ENCODE measurements around the gene MOCOS.

MOCOS gene

DNA sequence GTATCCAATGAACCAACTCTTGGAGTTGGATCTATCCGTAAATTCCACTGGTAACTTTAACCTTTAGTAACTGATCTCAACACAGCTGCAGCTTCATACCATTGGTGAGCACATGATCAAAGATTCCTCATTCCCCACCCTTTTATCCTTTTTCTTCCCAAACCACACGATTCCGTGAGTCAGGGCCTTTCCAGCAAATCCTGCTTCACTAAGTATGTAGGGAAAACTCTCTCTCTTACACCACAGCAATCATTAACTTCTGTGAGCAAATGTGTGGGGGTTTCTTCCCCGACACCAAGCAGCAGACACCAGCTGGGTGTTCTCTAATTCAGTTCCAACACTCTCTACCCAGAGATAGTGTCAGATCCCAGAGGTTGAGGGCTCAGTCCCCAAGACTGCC, 34.1 kb upstream of the MOCOS start:
- H3K4me1 ChIP-seq (ENCODE audit: insufficient read depth, insufficient read length), result no peaks in the 10 kb centered on the region
- H3K9me3 ChIP-seq (ENCODE audit: insufficient read depth, low read length), result no peaks in the 10 kb centered on the region
- H3K4me3 ChIP-seq (ENCODE audit: insufficient read length, low read depth), result no peak overlapping the region
- H3K9ac ChIP-seq (ENCODE audit: insufficient read length, low read depth), result no peak overlapping the region
- H3K27me3 ChIP-seq (ENCODE audit: insufficient read depth, insufficient read length), result no peaks in the 10 kb centered on the region
- TF ChIP-seq SUZ12 (IDR thresholded peaks at IDR 0.05; ENCODE audit: extremely low read depth, insufficient read depth, insufficient read length) (no peak), ZNF274 (IDR thresholded peaks at IDR 0.05; ENCODE audit: low read depth, low read length) (no peak), YY1 (IDR thresholded peaks at IDR 0.05; ENCODE audit: insufficient read depth, insufficient read length) (no peak)
- H3K36me3 ChIP-seq (ENCODE audit: insufficient read depth, insufficient read length, low read length), result peaks cover 76% of the 10 kb centered on the region
- no peak for DNase-seq (ENCODE audit: low read depth, low spot score)

DNA sequence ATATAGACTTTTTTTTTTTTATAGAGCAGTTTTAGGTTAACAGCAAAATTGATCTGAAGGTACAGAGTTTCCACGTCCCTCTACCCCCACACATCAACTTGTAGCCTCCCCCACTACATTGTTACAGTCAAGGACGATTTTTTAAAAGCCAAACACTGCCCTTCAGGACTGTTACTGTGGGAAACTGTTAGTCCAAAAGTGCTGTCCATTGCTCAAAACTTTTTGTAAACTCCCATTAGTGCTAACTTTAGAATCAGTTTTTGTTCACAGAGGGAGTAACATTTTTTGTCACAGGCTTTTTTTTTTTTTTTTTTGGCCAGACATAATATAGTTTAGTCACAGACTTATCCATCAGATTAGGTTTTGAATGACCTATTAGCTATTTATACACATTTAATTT, 33.5 kb upstream of the MOCOS start:
- no peak for DNase-seq (ENCODE audit: low read depth, low spot score)
- H3K4me3 ChIP-seq (ENCODE audit: insufficient read length, low read depth), result no peak overlapping the region
- H3K9me3 ChIP-seq (ENCODE audit: insufficient read depth, low read length), result no peaks in the 10 kb centered on the region
- H3K9ac ChIP-seq (ENCODE audit: insufficient read length, low read depth), result no peak overlapping the region
- no peaks in the 10 kb centered on the region for H3K27me3 ChIP-seq (ENCODE audit: insufficient read depth, insufficient read length)
- H3K4me1 ChIP-seq (ENCODE audit: insufficient read depth, insufficient read length), result no peaks in the 10 kb centered on the region
- TF ChIP-seq SUZ12 (IDR thresholded peaks at IDR 0.05; ENCODE audit: extremely low read depth, insufficient read depth, insufficient read length), result no peak
- no peak for TF ChIP-seq ZNF274 (IDR thresholded peaks at IDR 0.05; ENCODE audit: low read depth, low read length)
- H3K36me3 ChIP-seq (ENCODE audit: insufficient read depth, insufficient read length, low read length), result peaks cover 74% of the 10 kb centered on the region

DNA sequence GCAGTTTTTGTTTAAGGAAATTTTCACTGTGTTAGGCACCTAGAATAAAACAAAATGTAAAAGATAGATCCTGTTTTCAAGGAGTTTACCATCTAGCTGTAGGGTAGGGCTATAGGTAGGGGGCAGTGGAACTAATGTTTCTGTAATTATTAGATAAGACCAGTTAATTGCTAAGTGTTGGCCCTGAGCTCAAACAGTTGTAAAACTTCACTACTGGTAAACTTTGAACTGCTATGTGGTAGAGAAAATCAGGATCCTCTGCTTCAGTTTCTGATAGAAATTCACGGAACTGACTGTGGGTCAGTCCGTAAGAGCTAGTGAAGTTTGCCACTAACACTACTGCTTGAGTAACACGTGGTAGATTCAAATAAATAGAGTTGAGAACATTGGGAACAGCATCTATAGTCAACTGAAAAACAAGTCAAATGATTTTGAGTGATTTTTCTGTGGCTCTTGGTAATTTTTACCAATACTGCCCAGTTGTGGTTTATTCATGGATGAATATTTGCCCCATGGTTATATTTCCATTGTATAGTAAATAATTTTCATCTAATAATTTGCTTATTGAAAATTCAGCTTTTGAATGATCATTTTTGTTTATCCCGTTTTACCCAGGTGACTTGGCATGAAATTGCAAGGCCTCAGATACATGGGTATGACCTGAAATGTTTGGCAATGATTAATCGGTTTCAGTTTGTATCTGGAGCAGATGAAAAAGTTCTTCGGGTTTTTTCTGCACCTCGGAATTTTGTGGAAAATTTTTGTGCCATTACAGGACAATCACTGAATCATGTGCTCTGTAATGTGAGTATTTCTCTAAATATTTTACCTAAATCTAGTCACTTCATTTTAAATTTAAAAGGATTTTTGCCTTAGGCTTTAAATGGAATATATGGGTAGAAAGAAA, 31.2 kb upstream of the MOCOS start:
- H3K4me3 ChIP-seq (ENCODE audit: insufficient read length, low read depth), result no peak overlapping the region
- DNase-seq (ENCODE audit: low read depth, low spot score), result no peak
- H3K4me1 ChIP-seq (ENCODE audit: insufficient read depth, insufficient read length), result no peaks in the 10 kb centered on the region
- no peaks in the 10 kb centered on the region for H3K9me3 ChIP-seq (ENCODE audit: insufficient read depth, low read length)
- no peaks in the 10 kb centered on the region for H3K27me3 ChIP-seq (ENCODE audit: insufficient read depth, insufficient read length)
- H3K9ac ChIP-seq (ENCODE audit: insufficient read length, low read depth), result no peak overlapping the region
- TF ChIP-seq SUZ12 (IDR thresholded peaks at IDR 0.05; ENCODE audit: extremely low read depth, insufficient read depth, insufficient read length) (no peak), ZNF274 (IDR thresholded peaks at IDR 0.05; ENCODE audit: low read depth, low read length) (no peak), YY1 (IDR thresholded peaks at IDR 0.05; ENCODE audit: insufficient read depth, insufficient read length) (no peak)
- H3K36me3 ChIP-seq (ENCODE audit: insufficient read depth, insufficient read length, low read length), result peaks cover 72% of the 10 kb centered on the region

DNA sequence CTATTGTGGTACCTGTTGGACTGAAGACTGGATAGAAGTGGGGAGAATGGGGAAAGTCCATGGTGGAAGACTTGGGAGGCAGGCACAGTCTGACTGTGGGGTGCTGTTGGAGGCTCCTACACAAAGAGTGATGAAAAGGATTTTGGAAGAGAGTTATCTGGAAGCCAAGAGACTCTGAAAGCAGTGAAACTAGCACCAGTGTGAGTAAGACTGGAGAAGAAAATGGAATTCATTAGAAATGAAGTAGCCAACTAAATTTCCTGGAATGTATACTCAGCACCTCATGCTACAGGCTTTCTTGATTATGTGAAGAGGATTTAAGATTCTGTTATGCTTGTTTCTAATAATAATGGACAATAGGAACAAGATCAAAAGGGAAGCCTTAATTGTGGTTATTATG, 29.9 kb upstream of the MOCOS start:
- Histone ChIP-seq H3K4me3 (ENCODE audit: insufficient read length, low read depth) (no peak overlapping the region), H3K36me3 (ENCODE audit: insufficient read depth, insufficient read length, low read length) (peaks cover 76% of the 10 kb centered on the region), H3K9ac (ENCODE audit: insufficient read length, low read depth) (no peak overlapping the region), H3K27me3 (ENCODE audit: insufficient read depth, insufficient read length) (no peaks in the 10 kb centered on the region), H3K9me3 (ENCODE audit: insufficient read depth, low read length) (no peaks in the 10 kb centered on the region), H3K4me1 (ENCODE audit: insufficient read depth, insufficient read length) (no peaks in the 10 kb centered on the region)
- TF ChIP-seq ZNF274 (IDR thresholded peaks at IDR 0.05; ENCODE audit: low read depth, low read length) (no peak), SUZ12 (IDR thresholded peaks at IDR 0.05; ENCODE audit: extremely low read depth, insufficient read depth, insufficient read length) (no peak), YY1 (IDR thresholded peaks at IDR 0.05; ENCODE audit: insufficient read depth, insufficient read length) (no peak)
- no peak for DNase-seq (ENCODE audit: low read depth, low spot score)

DNA sequence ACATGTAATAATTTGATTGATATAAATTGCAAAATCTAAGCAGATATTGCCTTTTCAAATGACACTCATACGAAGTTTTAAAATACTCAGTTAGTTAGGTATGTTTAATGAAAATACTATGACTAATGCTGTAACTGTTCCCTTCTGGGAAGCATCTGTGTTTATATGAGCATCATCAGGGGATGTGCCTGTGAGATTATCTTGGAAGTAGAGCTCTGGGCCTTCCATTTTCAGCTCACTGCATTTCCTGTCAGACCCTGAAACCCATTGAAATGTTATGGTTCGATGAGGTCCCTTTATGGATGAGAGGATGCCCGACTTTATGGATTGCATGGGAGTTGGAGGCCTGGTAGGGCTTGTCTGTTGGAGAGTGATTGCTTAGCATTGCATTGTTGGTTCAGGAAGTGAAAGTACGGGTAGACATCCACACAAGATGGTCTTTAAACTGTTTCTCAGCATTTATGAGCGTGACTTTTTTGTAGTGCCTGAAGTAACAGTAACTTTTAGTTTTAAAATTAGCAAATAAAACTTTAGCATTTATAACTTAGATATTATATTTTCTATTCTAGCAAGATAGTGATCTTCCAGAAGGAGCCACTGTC, 28.9 kb upstream of the MOCOS start:
- Histone ChIP-seq H3K4me3 (ENCODE audit: insufficient read length, low read depth) (no peak overlapping the region), H3K9ac (ENCODE audit: insufficient read length, low read depth) (no peak overlapping the region), H3K36me3 (ENCODE audit: insufficient read depth, insufficient read length, low read length) (peaks cover 75% of the 10 kb centered on the region), H3K4me1 (ENCODE audit: insufficient read depth, insufficient read length) (no peaks in the 10 kb centered on the region), H3K9me3 (ENCODE audit: insufficient read depth, low read length) (no peaks in the 10 kb centered on the region), H3K27me3 (ENCODE audit: insufficient read depth, insufficient read length) (no peaks in the 10 kb centered on the region)
- no peak for TF ChIP-seq SUZ12 (IDR thresholded peaks at IDR 0.05; ENCODE audit: extremely low read depth, insufficient read depth, insufficient read length)
- TF ChIP-seq YY1 (IDR thresholded peaks at IDR 0.05; ENCODE audit: insufficient read depth, insufficient read length), result no peak
- DNase-seq (ENCODE audit: low read depth, low spot score), result no peak

DNA sequence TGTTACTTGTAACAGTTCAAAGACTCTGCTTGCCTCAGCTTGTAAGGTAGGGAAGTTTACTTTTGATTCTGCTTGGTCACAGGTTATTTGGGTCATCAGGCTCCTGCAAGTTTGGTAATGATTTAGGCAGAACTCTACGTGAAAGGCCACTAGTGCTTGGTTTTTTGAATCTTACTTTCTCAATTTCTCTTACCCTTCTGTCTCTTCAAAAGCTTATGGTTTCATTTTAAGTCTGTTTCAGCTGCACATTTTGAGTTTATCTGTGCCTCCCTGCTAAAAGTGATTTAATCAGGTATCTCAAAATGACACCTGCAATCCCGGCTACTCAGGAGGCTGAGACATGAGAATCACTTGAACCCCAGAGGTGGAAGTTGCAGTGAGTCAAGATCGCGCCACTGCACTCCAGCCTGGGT, 26.3 kb upstream of the MOCOS start:
- H3K27me3 ChIP-seq (ENCODE audit: insufficient read depth, insufficient read length), result no peaks in the 10 kb centered on the region
- no peak overlapping the region for H3K9ac ChIP-seq (ENCODE audit: insufficient read length, low read depth)
- no peak for DNase-seq (ENCODE audit: low read depth, low spot score)
- peaks cover 64% of the 10 kb centered on the region for H3K36me3 ChIP-seq (ENCODE audit: insufficient read depth, insufficient read length, low read length)
- no peak overlapping the region for H3K4me3 ChIP-seq (ENCODE audit: insufficient read length, low read depth)
- H3K4me1 ChIP-seq (ENCODE audit: insufficient read depth, insufficient read length), result no peaks in the 10 kb centered on the region
- no peak for TF ChIP-seq ZNF274 (IDR thresholded peaks at IDR 0.05; ENCODE audit: low read depth, low read length)
- TF ChIP-seq SUZ12 (IDR thresholded peaks at IDR 0.05; ENCODE audit: extremely low read depth, insufficient read depth, insufficient read length), result no peak
- TF ChIP-seq YY1 (IDR thresholded peaks at IDR 0.05; ENCODE audit: insufficient read depth, insufficient read length), result no peak
- H3K9me3 ChIP-seq (ENCODE audit: insufficient read depth, low read length), result no peaks in the 10 kb centered on the region

DNA sequence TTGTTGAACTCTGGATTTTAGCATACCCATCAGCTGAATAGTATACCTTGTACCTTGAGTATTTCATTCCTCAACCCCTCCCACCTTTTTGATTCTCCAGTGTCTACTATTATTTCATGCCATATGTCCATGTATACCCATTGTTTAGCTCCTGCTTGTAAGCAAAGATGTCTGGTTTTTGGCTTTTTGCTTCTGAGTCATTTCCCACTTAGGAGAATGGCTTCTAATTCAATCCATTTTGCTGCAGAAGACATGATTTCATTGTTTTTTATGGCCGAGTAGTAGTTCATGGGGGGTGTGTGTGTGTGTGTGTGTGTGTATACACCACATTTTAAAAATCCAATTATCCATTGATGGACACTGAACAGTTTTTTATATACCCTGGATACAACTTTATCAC, 24.3 kb upstream of the MOCOS start:
- no peak for TF ChIP-seq YY1 (IDR thresholded peaks at IDR 0.05; ENCODE audit: insufficient read depth, insufficient read length)
- TF ChIP-seq SUZ12 (IDR thresholded peaks at IDR 0.05; ENCODE audit: extremely low read depth, insufficient read depth, insufficient read length), result no peak
- no peak overlapping the region for H3K4me3 ChIP-seq (ENCODE audit: insufficient read length, low read depth)
- H3K9me3 ChIP-seq (ENCODE audit: insufficient read depth, low read length), result no peaks in the 10 kb centered on the region
- no peak for DNase-seq (ENCODE audit: low read depth, low spot score)
- H3K27me3 ChIP-seq (ENCODE audit: insufficient read depth, insufficient read length), result no peaks in the 10 kb centered on the region
- no peak overlapping the region for H3K9ac ChIP-seq (ENCODE audit: insufficient read length, low read depth)
- peaks cover 63% of the 10 kb centered on the region for H3K36me3 ChIP-seq (ENCODE audit: insufficient read depth, insufficient read length, low read length)
- H3K4me1 ChIP-seq (ENCODE audit: insufficient read depth, insufficient read length), result no peaks in the 10 kb centered on the region
